Ishikawa (cell line): ENCODE measurements around the gene VAMP7.
"Not testable (repeated sequence)": the region's sequence is repeated elsewhere in the genome, so short reads cannot be mapped to it uniquely, and the experiment has no call there.

ENCODE experiments used
- CEBPB ChIP-seq: IDR thresholded peaks from 2 replicates; pipeline ENCODE4 v1.6.1; 2012
- EGR1 ChIP-seq: IDR thresholded peaks from 2 replicates; pipeline ENCODE4 v1.6.1; 2012
- EP300 ChIP-seq: IDR thresholded peaks from 2 replicates; pipeline ENCODE4 v1.6.1; 2012; ENCODE audit warnings: borderline replicate concordance
- FOXM1 ChIP-seq: IDR thresholded peaks from 2 replicates; pipeline ENCODE4 v1.6.1; 2012; ENCODE audit warnings: low read depth, borderline replicate concordance
- RAD21 ChIP-seq: IDR thresholded peaks from 2 replicates; pipeline ENCODE4 v1.6.1; 2012; ENCODE audit warnings: low read depth
- TAF1 ChIP-seq: IDR thresholded peaks from 2 replicates; pipeline ENCODE4 v1.6.1; 2012; ENCODE audit warnings: low read depth, mild to moderate bottlenecking
- TCF12 ChIP-seq: IDR thresholded peaks from 2 replicates; pipeline ENCODE4 v1.6.1; 2012; ENCODE audit warnings: low read depth
- TEAD4 ChIP-seq: IDR thresholded peaks from 2 replicates; pipeline ENCODE4 v1.6.1; 2012
- YY1 ChIP-seq: IDR thresholded peaks from 2 replicates; pipeline ENCODE4 v1.6.1; 2012; ENCODE audit warnings: low read depth
- ZBTB7A ChIP-seq: IDR thresholded peaks from 2 replicates; pipeline ENCODE4 v1.6.1; 2012; ENCODE audit warnings: low read depth
- TF ChIP-seq, protein P1 (sequence below): IDR thresholded peaks from 2 replicates; pipeline ENCODE4 v1.6.1; 2012
- TF ChIP-seq, protein P2 (sequence below): IDR thresholded peaks from 2 replicates; pipeline ENCODE4 v1.6.1; 2012; ENCODE audit warnings: low read depth, mild to moderate bottlenecking
- TF ChIP-seq, protein P3 (sequence below): IDR thresholded peaks from 2 replicates; pipeline ENCODE4 v1.6.1; 2012

DNA sequence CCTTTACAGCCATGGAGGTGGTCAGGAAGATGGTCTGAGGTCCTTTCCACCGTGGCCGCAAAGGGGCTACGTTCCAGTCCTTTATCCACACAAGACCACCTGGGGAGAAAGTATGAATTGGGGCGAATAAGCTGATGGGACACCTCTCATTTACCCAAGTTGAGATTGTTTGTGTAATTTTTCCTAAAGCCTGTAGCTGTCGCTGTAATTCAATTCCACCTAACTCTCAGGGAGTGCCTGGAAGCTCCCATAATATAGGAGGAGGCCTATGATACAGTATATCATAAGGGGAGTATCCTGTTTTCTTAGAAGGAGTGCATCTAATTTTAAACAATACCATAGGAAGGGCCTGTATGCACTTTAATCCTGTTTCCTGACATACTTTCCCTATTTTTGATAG lies 90.5 kb downstream of the VAMP7 start:
- TF ChIP-seq, protein P1, sequence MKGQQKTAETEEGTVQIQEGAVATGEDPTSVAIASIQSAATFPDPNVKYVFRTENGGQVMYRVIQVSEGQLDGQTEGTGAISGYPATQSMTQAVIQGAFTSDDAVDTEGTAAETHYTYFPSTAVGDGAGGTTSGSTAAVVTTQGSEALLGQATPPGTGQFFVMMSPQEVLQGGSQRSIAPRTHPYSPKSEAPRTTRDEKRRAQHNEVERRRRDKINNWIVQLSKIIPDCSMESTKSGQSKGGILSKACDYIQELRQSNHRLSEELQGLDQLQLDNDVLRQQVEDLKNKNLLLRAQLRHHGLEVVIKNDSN = not testable (repeated sequence)
- TF ChIP-seq TCF12, CEBPB, TAF1, TEAD4, FOXM1, YY1, EP300, EGR1, ZBTB7A: not testable (repeated sequence)
- TF ChIP-seq, protein P2, sequence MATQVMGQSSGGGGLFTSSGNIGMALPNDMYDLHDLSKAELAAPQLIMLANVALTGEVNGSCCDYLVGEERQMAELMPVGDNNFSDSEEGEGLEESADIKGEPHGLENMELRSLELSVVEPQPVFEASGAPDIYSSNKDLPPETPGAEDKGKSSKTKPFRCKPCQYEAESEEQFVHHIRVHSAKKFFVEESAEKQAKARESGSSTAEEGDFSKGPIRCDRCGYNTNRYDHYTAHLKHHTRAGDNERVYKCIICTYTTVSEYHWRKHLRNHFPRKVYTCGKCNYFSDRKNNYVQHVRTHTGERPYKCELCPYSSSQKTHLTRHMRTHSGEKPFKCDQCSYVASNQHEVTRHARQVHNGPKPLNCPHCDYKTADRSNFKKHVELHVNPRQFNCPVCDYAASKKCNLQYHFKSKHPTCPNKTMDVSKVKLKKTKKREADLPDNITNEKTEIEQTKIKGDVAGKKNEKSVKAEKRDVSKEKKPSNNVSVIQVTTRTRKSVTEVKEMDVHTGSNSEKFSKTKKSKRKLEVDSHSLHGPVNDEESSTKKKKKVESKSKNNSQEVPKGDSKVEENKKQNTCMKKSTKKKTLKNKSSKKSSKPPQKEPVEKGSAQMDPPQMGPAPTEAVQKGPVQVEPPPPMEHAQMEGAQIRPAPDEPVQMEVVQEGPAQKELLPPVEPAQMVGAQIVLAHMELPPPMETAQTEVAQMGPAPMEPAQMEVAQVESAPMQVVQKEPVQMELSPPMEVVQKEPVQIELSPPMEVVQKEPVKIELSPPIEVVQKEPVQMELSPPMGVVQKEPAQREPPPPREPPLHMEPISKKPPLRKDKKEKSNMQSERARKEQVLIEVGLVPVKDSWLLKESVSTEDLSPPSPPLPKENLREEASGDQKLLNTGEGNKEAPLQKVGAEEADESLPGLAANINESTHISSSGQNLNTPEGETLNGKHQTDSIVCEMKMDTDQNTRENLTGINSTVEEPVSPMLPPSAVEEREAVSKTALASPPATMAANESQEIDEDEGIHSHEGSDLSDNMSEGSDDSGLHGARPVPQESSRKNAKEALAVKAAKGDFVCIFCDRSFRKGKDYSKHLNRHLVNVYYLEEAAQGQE = not testable (repeated sequence)
- TF ChIP-seq, protein P3, sequence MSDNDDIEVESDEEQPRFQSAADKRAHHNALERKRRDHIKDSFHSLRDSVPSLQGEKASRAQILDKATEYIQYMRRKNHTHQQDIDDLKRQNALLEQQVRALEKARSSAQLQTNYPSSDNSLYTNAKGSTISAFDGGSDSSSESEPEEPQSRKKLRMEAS = not testable (repeated sequence)
- peak; percentile 33 for TF ChIP-seq RAD21
